Endometrium (tissue), 2 donors: Measurements from ENCODE around the gene IL4I1.

Source experiments
- FAIRE-seq: peaks from 2 replicates; lab custom pipeline; 2012; peaks lifted over from hg19 to GRCh38; lab: Jason Lieb, UNC
- donor health status: control.
- donor health status: control.

The IL4I1 gene

GRCh38 chr19:49877879-49878743 is 18.6 kb downstream of the IL4I1 start:
- FAIRE-seq: peak; percentile 26

- peak; percentile 99 for FAIRE-seq
These were observed 19.4 kb downstream of the IL4I1 start, which contains the start of the genes AKT1S1 and TBC1D17 for GRCh38 chr19:49877020-49877878. AKT1S1 (minus strand) TSS chr19:49877355; CDS start chr19:49873295, 4,060 bp downstream. TBC1D17 (plus strand) TSS chr19:49877702; CDS start chr19:49877724, 22 bp downstream.

GRCh38 chr19:49876422-49877019 is 20.2 kb downstream of the IL4I1 start:
- FAIRE-seq: peak; percentile 97

- no peak for FAIRE-seq
These were observed 20.7 kb downstream of the IL4I1 start for GRCh38 chr19:49875857-49876421.

- no peak for FAIRE-seq
These were observed 21.5 kb downstream of the IL4I1 start for GRCh38 chr19:49875177-49875576.

GRCh38 chr19:49874503-49875157 is 22.1 kb downstream of the IL4I1 start:
- FAIRE-seq: no peak

- FAIRE-seq: no peak
These were observed 22.9 kb downstream of the IL4I1 start for GRCh38 chr19:49873834-49874233.

- FAIRE-seq: no peak
These were observed 23.6 kb downstream of the IL4I1 start for GRCh38 chr19:49873129-49873521.

GRCh38 chr19:49872245-49873128 is 24.2 kb downstream of the IL4I1 start:
- no peak for FAIRE-seq

- FAIRE-seq: no peak
These were observed 25.2 kb downstream of the IL4I1 start for GRCh38 chr19:49871349-49871985.

- FAIRE-seq: no peak
These were observed 26.3 kb downstream of the IL4I1 start for GRCh38 chr19:49870309-49870901.

GRCh38 chr19:49869484-49870308 is 27.0 kb downstream of the IL4I1 start:
- FAIRE-seq: peak; percentile 100

- no peak for FAIRE-seq
These were observed 27.6 kb downstream of the IL4I1 start for GRCh38 chr19:49869009-49869483.

GRCh38 chr19:49866933-49867782 is 29.5 kb downstream of the IL4I1 start, which contains the start of gene PNKP:
PNKP (minus strand) TSS chr19:49867576; CDS start chr19:49867204, 372 bp downstream.
- FAIRE-seq: no peak

- FAIRE-seq: no peak
These were observed 31.8 kb downstream of the IL4I1 start for GRCh38 chr19:49864890-49865289.

GRCh38 chr19:49863935-49864320 is 32.8 kb downstream of the IL4I1 start:
- no peak for FAIRE-seq

GRCh38 chr19:49863254-49863934 is 33.3 kb downstream of the IL4I1 start:
- no peak for FAIRE-seq
